Eye (tissue), 1 donor: ENCODE data around the gene RHCG.
"Not testable (repeated sequence)": the region's sequence is repeated elsewhere in the genome, so short reads cannot be mapped to it uniquely, and the experiment has no call there.

Source experiments
- DNase-seq: peaks from one replicate; pipeline ENCODE4 v3.0.0-alpha.2; 2015

RHCG gene

DNA sequence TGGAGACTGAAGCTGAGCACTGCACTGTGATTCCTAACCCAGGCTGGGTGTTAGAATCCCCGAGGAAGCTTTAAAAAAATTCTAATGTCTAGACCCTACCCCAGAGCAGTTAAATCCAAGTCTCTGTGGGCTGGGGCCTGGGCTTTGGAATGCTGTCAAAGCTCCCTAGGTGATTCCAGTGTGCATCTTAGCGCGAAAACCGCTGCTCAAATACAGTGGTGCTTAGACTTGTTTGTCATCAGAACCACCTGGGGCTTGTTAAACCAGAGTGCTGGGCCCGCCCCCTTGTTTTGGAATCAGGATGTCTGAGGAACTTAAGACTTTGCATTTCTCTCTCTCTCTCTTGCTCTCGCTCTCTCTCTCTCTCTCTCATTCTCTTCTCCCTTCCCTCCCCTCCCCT, 20.7 kb downstream of the RHCG start:
- no peak for DNase-seq

DNA sequence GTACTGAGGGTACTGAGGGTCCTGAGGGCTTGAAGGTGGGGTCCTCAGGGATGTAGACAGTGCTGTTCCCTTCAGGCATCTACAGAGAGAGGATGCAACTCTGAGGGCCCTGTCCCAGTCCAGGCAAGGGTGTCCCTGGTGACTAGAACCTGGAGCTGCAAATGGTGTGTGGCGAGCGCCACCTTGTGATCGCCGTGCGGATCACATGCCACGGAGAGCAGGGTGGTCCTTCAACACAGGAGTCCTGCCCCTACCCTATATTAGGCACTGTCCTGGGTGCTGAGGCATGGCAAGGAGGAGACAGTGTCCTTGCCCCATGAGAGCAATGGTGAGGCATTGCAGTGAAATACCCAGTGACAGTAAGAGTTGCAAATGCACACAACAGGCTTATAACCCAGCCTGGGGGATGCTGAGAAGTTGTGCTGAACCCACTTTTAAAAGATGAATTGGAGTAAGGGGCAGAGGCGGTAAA, 23.6 kb downstream of the RHCG start:
- peak; percentile 79 for DNase-seq

- DNase-seq, result peak; percentile 51
These were observed 26.8 kb downstream of the RHCG start for GRCh38 chr15:89469426-89470096.

DNA sequence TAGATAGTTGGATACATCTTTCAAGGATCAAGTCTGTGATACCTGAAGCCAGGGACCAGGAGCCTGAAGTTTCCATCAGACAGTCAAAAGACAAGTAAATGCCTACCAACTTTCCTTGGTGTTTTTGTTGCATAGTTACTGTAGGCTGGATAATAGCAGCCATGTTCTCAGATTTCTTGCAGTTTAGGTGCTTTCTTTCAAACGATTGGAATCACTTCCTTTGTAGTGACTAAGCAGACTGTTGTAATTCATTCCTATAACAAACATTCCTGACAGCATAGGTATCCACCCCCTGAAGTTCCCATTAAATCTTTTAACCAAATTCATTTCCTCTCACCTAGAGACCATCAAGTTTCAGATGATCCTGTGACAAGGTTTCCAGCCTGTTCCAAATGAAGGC, 27.6 kb downstream of the RHCG start:
- not testable (repeated sequence) for DNase-seq

DNA sequence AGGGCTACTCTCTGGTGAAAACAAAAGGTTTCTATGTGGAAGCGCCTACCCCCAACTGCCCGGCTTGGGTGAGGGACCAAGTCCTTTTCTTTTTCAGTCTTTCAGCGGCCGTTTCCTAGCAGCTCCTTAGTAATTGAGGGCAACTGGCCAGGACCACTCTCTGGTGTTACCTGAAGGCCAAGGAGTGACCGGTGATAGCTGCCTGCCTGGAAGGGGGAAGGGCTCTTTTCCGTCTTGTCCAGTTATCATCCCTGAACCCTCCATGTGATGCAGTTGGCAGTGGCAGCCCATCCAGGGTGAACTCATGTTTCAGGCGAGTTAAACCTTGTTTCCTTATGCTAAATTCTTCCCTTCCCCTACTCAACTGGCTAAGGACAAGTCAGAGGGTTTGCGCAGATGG, 33.3 kb downstream of the RHCG start:
- no peak for DNase-seq

GRCh38 chr15:89462198-89462912, 34.0 kb downstream of the RHCG start:
- DNase-seq, result no peak

DNA sequence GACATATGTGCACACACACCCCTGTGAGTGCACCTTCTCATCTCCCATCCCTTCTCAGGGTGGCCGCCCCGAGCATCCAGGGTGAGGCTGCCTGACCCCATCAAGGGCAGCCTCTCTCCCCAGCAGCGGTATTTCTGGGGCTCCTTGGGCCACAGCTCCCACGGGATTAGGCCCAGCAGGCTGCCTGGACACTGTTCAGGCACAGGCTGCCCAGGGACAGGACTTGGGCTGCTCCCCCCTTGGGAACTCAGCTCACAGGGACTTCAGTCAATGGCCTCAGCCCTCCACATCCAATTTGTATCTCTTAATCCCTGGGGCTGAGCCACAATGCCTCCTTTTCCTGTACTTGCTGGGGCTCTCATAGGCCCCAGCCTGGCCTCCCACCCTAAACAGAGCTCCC, 35.0 kb downstream of the RHCG start:
- DNase-seq, result no peak

- DNase-seq, result no peak
These were observed 36.3 kb downstream of the RHCG start for GRCh38 chr15:89460048-89460447.

DNA sequence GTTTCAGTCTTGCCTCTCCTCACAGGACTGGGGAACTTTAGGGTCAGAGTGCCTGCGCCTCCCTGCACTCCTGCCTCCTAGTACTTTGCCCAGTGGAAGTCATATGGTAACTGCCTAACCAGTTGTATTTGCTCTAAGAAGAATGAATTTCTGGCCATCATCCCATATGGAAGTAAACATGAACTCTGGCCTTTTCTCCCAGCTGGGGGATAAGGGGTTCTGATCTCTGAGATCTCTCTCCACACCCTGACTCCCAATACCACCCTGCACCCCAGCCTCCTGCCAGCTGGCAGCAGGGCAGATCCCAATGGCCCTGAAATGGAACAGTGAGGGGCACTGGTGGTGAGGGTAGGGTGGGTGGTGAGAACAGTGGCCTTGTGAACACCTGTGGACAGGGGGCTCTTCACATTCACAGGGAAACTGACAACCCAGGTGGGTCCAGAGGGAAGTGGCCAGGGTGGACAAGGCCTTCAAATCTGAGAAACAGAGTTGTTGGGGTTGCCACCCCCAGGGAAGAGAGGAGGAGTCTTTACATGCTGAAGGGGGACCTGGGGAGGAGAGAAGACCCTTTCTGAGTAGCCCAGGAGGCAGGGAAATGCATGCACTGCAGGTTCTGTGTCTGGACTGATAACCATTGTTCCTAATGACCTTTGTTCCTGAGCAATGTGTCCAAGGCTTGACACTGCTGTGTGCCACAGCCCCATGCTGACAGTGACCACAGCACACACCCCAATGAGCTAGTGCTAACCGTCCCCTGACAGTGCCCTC, 36.9 kb downstream of the RHCG start:
- DNase-seq, result no peak

DNA sequence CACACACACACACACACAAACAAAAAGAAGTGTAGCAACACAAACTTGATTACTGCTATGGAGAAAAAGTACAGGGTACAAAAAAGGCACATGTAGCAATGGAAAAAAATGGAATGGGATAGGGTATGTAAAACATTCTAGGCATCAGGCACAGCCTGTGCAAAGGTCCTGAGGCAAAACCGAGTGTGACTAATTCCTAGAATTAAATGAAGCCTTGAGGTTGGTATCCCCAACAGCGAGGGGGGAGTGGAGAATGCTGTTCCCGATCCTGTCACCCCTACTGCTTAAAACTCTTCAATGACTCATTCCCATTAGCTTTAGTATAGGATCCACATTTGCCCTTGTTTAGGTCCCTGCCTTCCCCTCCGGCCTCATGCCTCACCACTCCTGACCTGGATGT, 37.9 kb downstream of the RHCG start:
- no peak for DNase-seq

DNA sequence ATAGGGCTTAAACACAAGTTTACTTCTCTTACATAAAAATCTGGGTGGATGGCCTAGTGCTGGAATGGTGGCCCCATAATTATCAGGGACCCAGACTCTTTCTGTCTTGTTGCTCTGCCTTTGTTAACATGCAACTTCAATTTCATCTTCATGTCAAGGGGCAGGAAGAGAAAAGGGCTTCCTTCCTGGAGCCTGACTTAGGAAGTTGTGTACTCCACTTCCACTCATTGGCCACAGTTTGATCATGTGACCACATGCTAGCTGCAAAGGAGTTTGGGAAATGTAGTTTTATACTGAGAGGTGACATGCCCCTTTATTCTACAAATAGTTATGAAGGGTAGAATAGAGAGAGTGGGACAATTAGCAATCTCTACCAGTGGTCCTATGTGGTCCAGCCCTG, 39.3 kb downstream of the RHCG start:
- peak; percentile 35 for DNase-seq

DNA sequence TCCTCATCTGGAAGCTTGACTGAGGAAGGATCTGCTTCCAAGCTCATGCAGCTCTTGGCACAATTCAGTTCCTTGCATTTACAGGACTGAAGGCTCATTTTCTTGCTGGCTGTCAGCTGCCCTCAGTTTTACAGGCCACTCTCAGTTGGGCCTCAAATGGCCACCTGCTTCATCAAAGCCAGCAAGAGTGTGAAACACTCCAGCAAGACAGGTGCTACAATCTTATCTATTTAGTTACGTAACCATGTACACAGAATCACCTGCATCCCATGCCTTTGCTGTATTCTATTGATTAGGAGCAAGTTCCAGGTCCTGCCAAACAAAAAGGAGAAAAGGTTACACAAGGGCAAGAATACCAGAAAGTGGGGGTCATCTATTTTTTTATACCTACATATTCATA, 40.8 kb downstream of the RHCG start:
- DNase-seq, result no peak

DNA sequence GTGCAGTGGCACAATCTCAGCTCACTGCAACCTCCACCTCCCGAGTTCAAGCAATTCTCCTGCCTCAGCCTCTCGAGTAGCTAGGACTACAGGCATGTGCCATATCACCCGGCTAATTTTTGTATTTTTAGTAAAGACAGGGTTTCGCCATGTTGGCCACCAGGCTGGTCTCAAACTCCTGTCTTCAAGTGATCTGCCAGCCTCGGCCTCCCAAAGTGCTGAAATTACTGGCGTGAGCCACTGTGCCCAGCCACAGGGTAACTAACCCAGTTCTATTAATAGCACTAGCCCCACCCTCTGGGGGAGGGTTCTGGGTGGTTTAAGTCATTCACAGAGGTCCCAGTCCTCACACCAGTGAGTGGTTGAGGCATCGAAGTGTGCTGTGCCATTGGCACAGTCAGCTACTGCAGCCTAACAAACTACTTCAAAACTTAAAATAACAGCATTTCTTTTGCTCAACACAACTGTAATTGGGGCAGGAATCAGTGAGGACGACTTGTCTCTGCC, 44.0 kb downstream of the RHCG start:
- DNase-seq, result no peak

DNA sequence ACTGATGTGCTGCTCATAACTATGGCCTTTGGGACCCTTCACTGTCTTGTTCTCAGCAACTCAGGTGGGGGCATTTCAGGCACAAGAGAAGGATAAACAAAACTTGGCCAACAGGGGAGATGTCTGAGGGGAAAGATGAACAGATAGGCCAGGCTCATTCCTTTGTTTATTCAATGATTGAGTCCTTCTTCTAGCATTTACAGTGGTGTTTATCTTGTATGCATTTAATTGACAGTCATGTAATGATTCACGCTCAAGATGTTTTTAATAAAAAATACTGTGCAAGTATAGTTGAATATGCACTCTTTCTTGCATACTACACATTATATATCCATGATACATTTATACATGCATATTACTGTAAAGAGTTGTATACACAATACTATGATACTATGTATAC, 44.5 kb downstream of the RHCG start:
- DNase-seq, result no peak

GRCh38 chr15:89450076-89451006, 46.0 kb downstream of the RHCG start:
- DNase-seq, result no peak

DNA sequence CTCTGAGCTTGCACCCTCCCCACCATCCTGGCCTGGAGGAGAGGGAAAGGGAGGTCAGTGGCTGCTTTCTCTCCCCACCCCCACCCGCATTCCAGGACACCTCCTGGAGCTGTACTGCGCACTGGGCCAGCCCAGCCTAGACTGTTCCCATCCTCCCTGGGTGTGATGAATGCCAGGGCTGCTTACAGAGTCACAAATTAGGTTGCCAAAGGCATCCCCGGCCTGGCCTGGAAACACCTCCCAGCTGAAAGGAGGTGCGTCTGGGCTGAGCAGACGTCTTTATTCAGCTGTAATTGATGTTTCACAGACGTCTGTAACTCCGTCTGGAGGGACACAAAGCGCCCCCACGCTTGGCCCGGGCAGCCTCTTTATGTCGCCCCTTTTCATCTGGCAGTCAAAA, 47.6 kb downstream of the RHCG start:
- peak; percentile 32 for DNase-seq

GRCh38 chr15:89447676-89448075, 48.7 kb downstream of the RHCG start:
- no peak for DNase-seq

DNA sequence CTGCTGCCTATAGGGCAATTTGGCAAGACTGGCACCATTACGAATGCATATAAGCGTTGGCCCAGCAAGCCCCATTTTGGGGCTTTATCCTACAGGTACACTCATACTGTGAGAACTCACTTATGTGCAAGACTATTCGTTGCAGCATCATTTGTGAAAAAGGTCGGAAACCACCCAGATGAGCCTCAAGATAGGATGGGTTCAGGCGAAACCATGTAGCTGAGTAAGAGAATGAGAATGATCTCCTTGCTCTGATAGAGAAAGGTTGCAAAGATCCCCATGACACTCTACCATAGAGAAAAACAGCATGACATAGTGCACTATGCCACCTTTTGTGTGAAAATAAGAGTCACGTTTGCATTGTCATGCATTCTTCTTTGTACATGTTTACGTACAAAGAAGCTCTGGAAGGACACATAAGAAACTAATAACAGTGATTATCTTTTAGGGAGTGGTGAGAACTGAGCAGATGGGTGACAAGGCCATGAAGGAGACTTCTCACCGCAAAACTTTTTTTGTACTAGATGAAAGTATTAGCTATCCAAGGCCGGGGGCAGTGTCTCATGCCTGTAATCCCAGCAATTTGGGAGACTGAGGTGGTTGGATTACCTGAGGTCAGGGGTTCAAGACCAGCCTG, 50.0 kb downstream of the RHCG start:
- DNase-seq, result no peak

DNA sequence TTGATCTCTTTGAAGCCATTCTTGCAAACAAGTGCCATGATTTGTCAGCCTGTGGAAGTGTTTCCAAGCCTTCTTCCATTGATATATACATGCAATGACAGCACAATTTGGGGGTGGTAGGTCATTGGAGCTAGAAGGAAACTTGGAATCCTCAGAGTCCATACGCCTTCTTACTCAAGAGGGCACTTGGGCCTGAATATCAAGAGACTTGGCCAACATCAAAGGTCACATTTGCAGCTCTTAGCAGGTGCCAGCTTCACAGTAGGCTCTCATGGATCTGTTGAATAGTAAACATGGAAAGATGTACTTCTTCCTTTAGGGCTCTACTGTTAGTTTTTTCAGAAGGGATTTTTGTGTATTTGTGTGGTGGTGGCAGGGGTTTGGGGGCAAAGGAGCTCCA, 50.9 kb downstream of the RHCG start:
- DNase-seq, result no peak

DNA sequence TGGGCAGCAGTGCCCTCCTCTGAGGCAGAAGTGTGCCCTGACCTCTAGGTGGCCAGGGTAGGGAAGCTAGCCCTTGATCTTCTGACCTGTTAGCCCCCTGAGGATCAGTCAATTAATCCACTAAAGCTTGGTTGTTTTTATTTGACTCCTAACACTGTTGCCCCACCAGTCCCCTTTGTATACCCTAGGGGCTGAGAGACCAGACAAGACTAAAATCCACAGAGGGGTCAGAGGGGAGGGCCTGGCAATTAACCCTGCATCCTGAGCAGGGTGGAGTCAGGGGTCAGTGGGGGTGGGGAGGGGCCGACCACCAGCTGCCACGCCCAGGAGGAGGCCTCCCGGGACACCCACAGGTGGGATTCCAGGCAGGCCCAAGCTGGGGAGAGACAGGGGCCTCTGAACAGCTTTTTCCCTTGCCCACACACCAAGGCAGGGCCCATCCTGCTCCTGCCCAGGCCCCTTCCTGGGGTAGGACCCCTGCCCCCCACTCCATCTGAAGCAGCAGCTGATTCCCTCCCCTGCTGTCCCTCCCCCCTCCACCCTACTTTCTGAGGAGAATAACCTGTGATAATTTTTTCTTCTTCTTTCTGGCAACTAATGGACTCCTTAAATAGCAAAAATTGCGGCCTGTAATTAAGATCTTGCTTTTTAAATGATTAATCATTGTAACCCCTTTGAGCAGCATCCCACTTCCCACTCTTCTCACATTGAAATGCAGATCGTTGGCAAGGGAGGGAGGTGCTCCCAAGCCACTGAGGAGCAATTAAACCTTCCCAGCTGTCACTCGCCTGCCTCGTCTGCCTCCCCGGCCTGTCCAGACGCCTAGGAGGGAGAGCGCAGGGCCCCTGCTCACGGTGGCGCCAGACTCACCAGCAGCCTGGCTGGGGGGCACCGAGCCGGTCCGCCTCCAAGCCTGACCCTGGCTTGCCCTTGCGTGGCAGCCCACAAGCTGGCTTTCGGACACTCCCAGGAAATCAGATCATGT, 51.9 kb downstream of the RHCG start:
- peak; percentile 62 for DNase-seq

DNA sequence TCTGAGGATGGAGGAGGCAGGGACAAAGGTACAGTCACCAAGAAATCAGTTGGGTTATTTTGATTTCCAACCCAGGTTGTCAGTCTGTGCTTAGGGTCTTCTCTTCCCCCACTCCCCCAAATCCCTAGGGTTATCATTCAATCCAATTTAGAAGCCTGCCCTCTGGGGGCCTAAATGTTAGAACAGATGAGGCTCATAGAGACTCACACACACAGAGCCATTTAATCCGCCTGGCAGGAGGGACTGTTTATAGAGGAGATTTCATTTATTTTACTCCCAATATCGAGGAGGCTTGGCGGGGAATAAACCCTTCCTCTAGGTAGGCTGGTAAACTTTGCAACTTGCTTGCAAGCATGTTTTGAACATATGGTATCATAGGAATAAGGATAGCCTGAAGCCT, 52.8 kb downstream of the RHCG start:
- peak; percentile 33 for DNase-seq
